Measurements from ENCODE around the gene PTPRD. TPM values are rescaled to one million over a fixed set of nuclear protein-coding genes. Genes with fewer than 3 reads are reported as not detected.

The PTPRD gene
- total and polyA plus RNA-seq, 2 of the 4 experiments (the other 2 are of a cell fraction) = 0.07 to 0.18 TPM

DNA sequence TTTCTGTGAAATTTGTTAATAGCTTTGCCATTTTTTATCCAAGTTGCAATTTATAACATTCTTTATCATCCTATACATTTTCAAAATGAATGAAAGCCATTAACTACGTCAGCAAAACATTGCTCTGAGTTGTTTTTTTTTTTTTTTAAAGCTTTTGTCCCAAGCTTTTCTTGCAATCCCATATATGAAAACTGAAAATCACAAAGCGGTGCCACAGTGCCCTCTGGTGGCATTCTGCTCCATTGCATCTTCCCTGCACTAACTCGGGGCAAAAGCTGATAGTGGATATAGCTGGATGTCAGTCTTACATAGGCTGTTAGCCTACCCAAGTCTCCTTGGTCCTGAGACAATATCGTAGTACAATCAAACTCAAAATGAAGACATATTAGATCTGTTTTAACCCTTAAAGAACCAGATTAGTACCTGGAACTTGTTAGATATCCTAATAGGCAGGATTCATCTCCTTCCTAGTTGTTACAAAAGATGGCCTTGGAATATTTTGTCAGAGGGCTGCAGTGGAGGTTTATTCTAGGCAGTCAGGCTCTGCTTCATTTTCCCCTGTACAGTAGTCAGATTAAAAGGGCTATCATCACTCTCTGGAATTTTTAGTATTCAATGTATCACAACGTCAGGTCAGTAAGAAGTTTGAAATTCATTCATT, 669.9 kb downstream of the PTPRD start:
- ATAC-seq (ENCODE audit: low read depth) (peak; percentile 80), DNase-seq (peak; percentile 42)
- in situ Hi-C loops (cut with MboI; ENCODE audit: low sequenced_read_pairs) (no loop called here), dilution Hi-C loops (cut with HindIII; ENCODE audit: low sequenced_read_pairs, unreplicated experiment) (no loop called here), intact Hi-C loops (cut with micrococcal nuclease) (loop anchor here (5.0 kb wide), 1 partner anchor 336 kb away; no protein-coding TSS in a partner anchor)
- H4K91ac ChIP-seq (ENCODE audit: insufficient read depth, low read depth, low read length) = no peak overlapping the region
- no peaks in the 10 kb centered on the region for H3K27me3 ChIP-seq (ENCODE audit: control insufficient read depth, insufficient read depth, low read length)
- ChIA-PET CTCF (interaction anchor here (0.5 to 1.7 kb wide), 19 partner anchors 8 to 1881 kb away, joined by 3 to 8 read pairs (median 3); no protein-coding TSS in a partner anchor), POLR2A (ENCODE audit: unreplicated experiment) (no interaction called here)
- no peak overlapping the region for H4K5ac ChIP-seq (ENCODE audit: low read depth, low read length)
- H3K4me1 ChIP-seq (ENCODE audit: control insufficient read depth, insufficient read depth, low read length) = no peaks in the 10 kb centered on the region
- H4K20me1 ChIP-seq (ENCODE audit: insufficient read depth, low read length) = no peaks in the 10 kb centered on the region
- no peak overlapping the region for H2AFZ ChIP-seq (replicated peaks; ENCODE audit: low read length, poor library complexity)
- no peak overlapping the region for H4K8ac ChIP-seq (ENCODE audit: low read depth in 2 of 2, low read length in 2 of 2)
- no peak overlapping the region for H3K18ac ChIP-seq (ENCODE audit: low read depth, low read length)
- no peak overlapping the region for H2BK20ac ChIP-seq (ENCODE audit: low read depth, low read length)
- H2BK120ac ChIP-seq (ENCODE audit: low read depth, low read length) = no peak overlapping the region
- H2AK9ac ChIP-seq (replicated peaks; ENCODE audit: low read depth, low read length, poor library complexity) = no peak overlapping the region
- no CpG with 5 or more reads among the region's 5 CpGs for WGBS, 2 experiments (ENCODE audit: extremely low coverage in 2 of 2, insufficient read length in 1 of 2)
- no peak overlapping the region for H3K4ac ChIP-seq (ENCODE audit: low read depth, low read length)
- no peak for TF ChIP-seq RFX5 (IDR thresholded peaks at IDR 0.05; ENCODE audit: low read depth, low read length)
- no peak for TF ChIP-seq POLR2A (IDR thresholded peaks at IDR 0.05; ENCODE audit: low read depth, low read length)
- TF ChIP-seq BHLHE40 (IDR thresholded peaks at IDR 0.05; ENCODE audit: low read depth, low read length) = no peak
- TF ChIP-seq MAFK (IDR thresholded peaks at IDR 0.05; ENCODE audit: low read depth, low read length) = 0 out of 2 replicates have a peak, but pooled peaks have one; percentile 20
- TF ChIP-seq RAD21 (IDR thresholded peaks at IDR 0.05; ENCODE audit: low read length) = peak; percentile 65
- no peak for TF ChIP-seq MAZ (IDR thresholded peaks at IDR 0.05; ENCODE audit: borderline replicate concordance, low read depth, low read length)
- TF ChIP-seq, protein P1, sequence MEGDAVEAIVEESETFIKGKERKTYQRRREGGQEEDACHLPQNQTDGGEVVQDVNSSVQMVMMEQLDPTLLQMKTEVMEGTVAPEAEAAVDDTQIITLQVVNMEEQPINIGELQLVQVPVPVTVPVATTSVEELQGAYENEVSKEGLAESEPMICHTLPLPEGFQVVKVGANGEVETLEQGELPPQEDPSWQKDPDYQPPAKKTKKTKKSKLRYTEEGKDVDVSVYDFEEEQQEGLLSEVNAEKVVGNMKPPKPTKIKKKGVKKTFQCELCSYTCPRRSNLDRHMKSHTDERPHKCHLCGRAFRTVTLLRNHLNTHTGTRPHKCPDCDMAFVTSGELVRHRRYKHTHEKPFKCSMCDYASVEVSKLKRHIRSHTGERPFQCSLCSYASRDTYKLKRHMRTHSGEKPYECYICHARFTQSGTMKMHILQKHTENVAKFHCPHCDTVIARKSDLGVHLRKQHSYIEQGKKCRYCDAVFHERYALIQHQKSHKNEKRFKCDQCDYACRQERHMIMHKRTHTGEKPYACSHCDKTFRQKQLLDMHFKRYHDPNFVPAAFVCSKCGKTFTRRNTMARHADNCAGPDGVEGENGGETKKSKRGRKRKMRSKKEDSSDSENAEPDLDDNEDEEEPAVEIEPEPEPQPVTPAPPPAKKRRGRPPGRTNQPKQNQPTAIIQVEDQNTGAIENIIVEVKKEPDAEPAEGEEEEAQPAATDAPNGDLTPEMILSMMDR (conservative IDR thresholded peaks at IDR 0.05; ENCODE audit: low read depth, low read length) = peak; percentile 85
- peak; percentile 38 for TF ChIP-seq SMC3 (IDR thresholded peaks at IDR 0.05; ENCODE audit: low read depth, low read length)
- H3K9ac ChIP-seq (ENCODE audit: low read depth, low read length) = no peak overlapping the region
- no peaks in the 10 kb centered on the region for H3K9me1 ChIP-seq (ENCODE audit: insufficient read depth, low read length)
- H3K79me1 ChIP-seq (ENCODE audit: low read depth in 1 of 2, low read length in 2 of 2) = no peaks in the 10 kb centered on the region
- no peak overlapping the region for H2BK15ac ChIP-seq (ENCODE audit: low read depth, low read length)
- no TSS peak for BruUV-seq (replicated peaks)
- H3K4me2 ChIP-seq (ENCODE audit: low read depth, low read length) = no peak overlapping the region
- H3K23ac ChIP-seq (ENCODE audit: low read depth, low read length) = no peak overlapping the region
- no peak overlapping the region for H3K14ac ChIP-seq (replicated peaks; ENCODE audit: low read depth, low read length)
- no peaks in the 10 kb centered on the region for H3K9me3 ChIP-seq (ENCODE audit: control insufficient read depth, insufficient read depth, low read length)
- H2AK5ac ChIP-seq (ENCODE audit: low read depth, low read length) = no peak overlapping the region
- no peak overlapping the region for H2BK5ac ChIP-seq (ENCODE audit: low read depth, low read length, poor library complexity, severe bottlenecking)
- no peak overlapping the region for H3K56ac ChIP-seq (ENCODE audit: extremely low read depth, insufficient read depth, low read length)
- no peaks in the 10 kb centered on the region for H3K36me3 ChIP-seq (ENCODE audit: control insufficient read depth, insufficient read depth, low read length)
- no peak overlapping the region for H3K4me3 ChIP-seq (ENCODE audit: insufficient read depth, low read depth, low read length)
- no peak overlapping the region for H3K27ac ChIP-seq (ENCODE audit: insufficient read depth, low read length)
